K562 (cell line): ENCODE measurements around the gene GALNT18. TPM values are rescaled to one million over a fixed set of nuclear protein-coding genes. Genes with fewer than 3 reads are reported as not detected.

ENCODE experiments used
- ATAC-seq: fragments of 200-7000 bp; cut with Tn5 transposase; 3 replicates; pipeline ENCODE4 v1.9.1; 2020; ENCODE audit warnings: moderate library complexity
- BruUV-seq: library from RNA; stranded (reverse); fragments of 400-500 nt; replicated peaks from 2 replicates; lab custom pipeline; 2021; lab: Mats Ljungman, UMichigan
- CTCF ChIA-PET: fragments of 300-600 bp; formaldehyde crosslinking; extraction: SDS; loops from one replicate; lab custom pipeline; 2021; ENCODE audit warnings: low intra/inter-chr PET ratio; lab: Yijun Ruan, JAX
- POLR2A ChIA-PET: fragments of 300-600, 350-650 bp; sonication (Branson Sonifier 250); formaldehyde crosslinking; extraction: SDS; loops from one replicate; lab custom pipeline; 2021; ENCODE audit warnings: antibody characterized with exemption, inconsistent platforms; lab: Yijun Ruan, JAX
- DNase-seq, 4 experiments: peaks; one replicate each; pipeline versions ENCODE4 v3.0.0 to v3.0.0-alpha.2; 2011 to 2018; ENCODE audit warnings: low spot score in 3 of 4, mixed read lengths in 3 of 4; ENCODE audit errors: extremely low read depth in 1 of 4
- FAIRE-seq: peaks from 2 replicates; lab custom pipeline; 2011; peaks lifted over from hg19 to GRCh38; lab: Jason Lieb, UNC
- H2AFZ ChIP-seq: 2 replicates; pipeline ENCODE4 v1.6.0; 2011; ENCODE audit warnings: low read depth, low read length, control low read depth, inconsistent platforms
- H3K27ac ChIP-seq: fragments of 200-600 bp; 3 replicates; pipeline ENCODE4 v1.8.0; 2011; ENCODE audit warnings: low read depth, mild to moderate bottlenecking, control low read depth, inconsistent platforms, low read length, moderate library complexity, mixed read lengths; ENCODE audit errors: extremely low read depth
- H3K27me3 ChIP-seq, 2 experiments: fragments of 300-600 bp in 1 of 2; 2 replicates in 1 of 2; 3 replicates in 1 of 2; pipeline versions ENCODE4 v1.6.0 to v1.8.0; 2011; ENCODE audit warnings: inconsistent platforms in 2 of 2, low read length in 2 of 2, mild to moderate bottlenecking in 1 of 2, mixed read lengths in 1 of 2, moderate library complexity in 1 of 2; ENCODE audit not compliant: control insufficient read depth in 2 of 2, insufficient read depth in 2 of 2
- H3K36me3 ChIP-seq: fragments of 300-600 bp; 3 replicates; pipeline ENCODE4 v1.8.0; 2011; ENCODE audit warnings: mild to moderate bottlenecking, low read length, inconsistent platforms; ENCODE audit not compliant: control insufficient read depth, insufficient read depth
- H3K4me1 ChIP-seq, 2 experiments: fragments of 200-600 bp in 1 of 2; replicated peaks in 1 of 2; 2 replicates in 1 of 2; 3 replicates in 1 of 2; pipeline versions ENCODE4 v1.5.1 to v1.8.0; 2011; ENCODE audit warnings: inconsistent platforms in 2 of 2, low read length in 2 of 2, mild to moderate bottlenecking in 1 of 2, mixed read lengths in 1 of 2, moderate library complexity in 1 of 2; ENCODE audit not compliant: control insufficient read depth in 2 of 2, insufficient read depth in 2 of 2
- H3K4me2 ChIP-seq: 2 replicates; pipeline ENCODE4 v1.6.1; 2011; ENCODE audit warnings: low read length, control low read depth, inconsistent platforms, mixed read lengths; ENCODE audit not compliant: insufficient read depth
- H3K4me3 ChIP-seq: fragments of 200-600 bp; sonication (generic), shearing (Covaris generic); 2 replicates; pipeline ENCODE4 v1.5.1; 2016; ENCODE audit warnings: control low read depth, inconsistent platforms
- H3K79me2 ChIP-seq: fragments of 200-600 bp; 3 replicates; pipeline ENCODE4 v1.8.0; 2011; ENCODE audit warnings: low read length, inconsistent platforms; ENCODE audit not compliant: control insufficient read depth, insufficient read depth
- H3K9ac ChIP-seq, 2 experiments: 2 replicates each; pipeline versions ENCODE4 v1.6.0 to v1.6.1; 2011; ENCODE audit warnings: low read depth in 2 of 2, low read length in 2 of 2, control low read depth in 1 of 2, inconsistent platforms in 1 of 2, mild to moderate bottlenecking in 1 of 2, mixed read lengths in 1 of 2; ENCODE audit not compliant: insufficient read depth in 1 of 2
- H3K9me1 ChIP-seq: one replicate; pipeline ENCODE4 v1.6.0; 2011; ENCODE audit warnings: inconsistent platforms, mild to moderate bottlenecking, low read length, moderate library complexity; ENCODE audit not compliant: control insufficient read depth, insufficient read depth
- H3K9me3 ChIP-seq: replicated peaks from 2 replicates; pipeline ENCODE4 v1.5.1; 2011; ENCODE audit warnings: low read depth, low read length, inconsistent platforms; ENCODE audit not compliant: control insufficient read depth, insufficient read depth
- H4K20me1 ChIP-seq: replicated peaks from 2 replicates; pipeline ENCODE4 v1.6.1; 2011; ENCODE audit warnings: low read length, inconsistent platforms, mixed read lengths; ENCODE audit not compliant: control insufficient read depth, insufficient read depth
- BACH1 ChIP-seq: fragments of 200-800 bp; sonication (Bioruptor generic); IDR thresholded peaks from 2 replicates; pipeline ENCODE4 v1.6.1; 2016; ENCODE audit warnings: missing genetic modification characterization, missing compliant biosample characterization
- CBX2 ChIP-seq: fragments of 200-600 bp; sonication (generic); IDR thresholded peaks from one replicate; pipeline ENCODE4 v1.6.1; 2012; ENCODE audit warnings: mild to moderate bottlenecking, low read length, inconsistent platforms; ENCODE audit not compliant: insufficient read depth, poor library complexity, severe bottlenecking
- CEBPZ ChIP-seq: fragments of 150-350 bp; IDR thresholded peaks from 2 replicates; pipeline ENCODE4 v1.6.1; 2014; ENCODE audit warnings: low read depth, mild to moderate bottlenecking, low read length, borderline replicate concordance
- CHD2 ChIP-seq: IDR thresholded peaks from 2 replicates; pipeline ENCODE4 v1.6.1; 2011; ENCODE audit warnings: low read depth, low read length
- CHD4 ChIP-seq: fragments of 200-600 bp; sonication (generic); IDR thresholded peaks from 3 replicates; pipeline ENCODE4 v1.6.1; 2012; ENCODE audit warnings: low read depth, mild to moderate bottlenecking, mixed read lengths, low read length, inconsistent platforms; ENCODE audit not compliant: insufficient read depth, insufficient replicate concordance, poor library complexity, severe bottlenecking
- ETV6 ChIP-seq, 3 experiments: fragments of 150-350 bp in 1 of 3; sonication (generic) in 1 of 3; formaldehyde crosslinking in 1 of 3; IDR thresholded peaks; 2 replicates each; pipeline versions ENCODE4 v1.6.1 to v1.8.0; 2014 to 2022; ENCODE audit warnings: borderline replicate concordance in 2 of 3, low read depth in 2 of 3, antibody characterized with exemption in 1 of 3, low read length in 1 of 3, mild to moderate bottlenecking in 1 of 3, missing genetic modification reagents in 1 of 3
- IRF1 ChIP-seq: sonication (generic); formaldehyde crosslinking; IDR thresholded peaks from 2 replicates; pipeline ENCODE4 v1.8.0; 2022; ENCODE audit warnings: missing genetic modification reagents, mild to moderate bottlenecking, borderline replicate concordance
- MBD2 ChIP-seq: sonication (generic); IDR thresholded peaks from 2 replicates; pipeline ENCODE4 v1.6.1; 2016; ENCODE audit warnings: low read depth, borderline replicate concordance
- NFYB ChIP-seq: IDR thresholded peaks from 2 replicates; pipeline ENCODE4 v1.6.1; 2011; ENCODE audit warnings: mild to moderate bottlenecking, moderate library complexity; ENCODE audit not compliant: insufficient read length; ENCODE audit errors: extremely low read depth
- NR3C1 ChIP-seq: sonication (generic); formaldehyde crosslinking; IDR thresholded peaks from 2 replicates; pipeline ENCODE4 v1.8.1; 2022; ENCODE audit warnings: missing genetic modification reagents
- PBX2 ChIP-seq, 2 experiments: IDR thresholded peaks in 1 of 2; conservative IDR thresholded peaks in 1 of 2; 2 replicates each; pipeline ENCODE4 v1.6.1; 2016; ENCODE audit warnings: low read depth in 2 of 2, mild to moderate bottlenecking in 1 of 2, missing compliant biosample characterization in 1 of 2, missing genetic modification characterization in 1 of 2, moderate library complexity in 1 of 2
- WGBS: fragments of 100-300 bp; shearing (Covaris generic); methylation state at CpG from one replicate; pipeline ENCODE4 v1.1.6; 2016; ENCODE audit warnings: low coverage, mixed read lengths; ENCODE audit not compliant: insufficient coverage; ENCODE audit errors: missing lambda C conversion rate; 5-methylcytosine and 5-hydroxymethylcytosine counted together
- in situ Hi-C: fragments of 300-500 bp; cut with MboI; formaldehyde crosslinking; loops from 4 replicates; pipeline ENCODE4 v1.15.0; 2018; ENCODE audit warnings: inconsistent platforms, mixed read lengths
- intact Hi-C: fragments of 100-400 bp; cut with micrococcal nuclease; formaldehyde crosslinking; loops from 2 replicates; pipeline ENCODE4 v1.14.2; 2022
- polyA plus RNA-seq, 8 experiments: library from polyadenylated mRNA; depleted of rRNA in 4 of 8; stranded (reverse) in 5 of 8; unstranded in 3 of 8; fragments of >200 nt; fragmentation: Nextera tagmentation in 2 of 8; fragmentation: Illumina TruSeq in 1 of 8; extraction: Ambion mirVana in 2 of 8; extraction: Trizol in 1 of 8; gene quantifications; 2 replicates each; pipeline versions ENCODE4 v1.2.1 to v1.2.3, GENCODE V29; 2011 to 2014; ENCODE audit warnings: inconsistent platforms in 1 of 8, missing spikeins in 1 of 8
- total RNA-seq, 7 experiments: library from RNA; depleted of rRNA in 6 of 7; stranded (reverse); fragments of >200 nt in 6 of 7; fragmentation: Illumina TruSeq in 2 of 7; extraction: Trizol in 2 of 7; gene quantifications; 2 replicates each; pipeline versions ENCODE4 v1.2.1 to v1.2.3, GENCODE V29; 2011 to 2021; ENCODE audit warnings: low replicate concordance in 1 of 7

Gene GALNT18
- total and polyA plus RNA-seq, 9 of the 15 experiments (the other 6 are each of a cell fraction or from before 2014, with no cell fraction given) = not detected

- in situ Hi-C loops (no loop called here), intact Hi-C loops (no loop called here)
- ATAC-seq (no peak), FAIRE-seq (no peak), DNase-seq (no peak)
- POLR2A ChIA-PET = no interaction called here
- WGBS = 1% methylated on average over 13 of the region's 13 CpGs
- Histone ChIP-seq H3K4me3 (no peak overlapping the region), H3K36me3 (no peaks in the 10 kb centered on the region), H2AFZ (no peak overlapping the region), H3K9me1 (no peaks in the 10 kb centered on the region), H3K27ac (no peak overlapping the region), H3K27me3 (peaks cover 4 to 29% of the 10 kb centered on the region in 2 experiments; a peak in 2 of 5 replicates), H3K9me3 (no peaks in the 10 kb centered on the region), H3K79me2 (no peaks in the 10 kb centered on the region), H3K4me1 (no peaks in the 10 kb centered on the region), H3K4me2 (no peak overlapping the region), H4K20me1 (peaks cover 1% of the 10 kb centered on the region; the same call in 1 of the 2 replicates), H3K9ac (no peak overlapping the region)
- no TSS peak for BruUV-seq
- CTCF ChIA-PET = no interaction called here
- TF ChIP-seq PBX2 (CRISPR knock-in tag; IDR thresholded peaks at IDR 0.05; ENCODE audit: low read depth) (no peak), PBX2 (tag; conservative IDR thresholded peaks at IDR 0.05; ENCODE audit: low read depth) (no peak), NFYB (no peak), CBX2 (no peak), IRF1 (no peak), CHD4 (no peak), CEBPZ (no peak), BACH1 (tag) (no peak), MBD2 (no peak), NR3C1 (CRISPR knock-in tag) (no peak), CHD2 (no peak), ETV6 (IDR thresholded peaks at IDR 0.05; ENCODE audit: borderline replicate concordance in 1 of 2, low read depth in 2 of 2, low read length in 1 of 2) (no peak), ETV6 (CRISPR knock-in tag; IDR thresholded peaks at IDR 0.05; ENCODE audit: borderline replicate concordance) (no peak)
These were observed 177.6 kb downstream of the GALNT18 start for GRCh38 chr11:11444027-11444803.
